ENCODE results near the gene RSRC1. TPM values are rescaled to one million over a fixed set of nuclear protein-coding genes. Genes with fewer than 3 reads are reported as not detected.
"Not testable (repeated sequence)": the region's sequence is repeated elsewhere in the genome, so short reads cannot be mapped to it uniquely, and the experiment has no call there.

The RSRC1 gene
- total RNA-seq, 2 experiments from 2014 or later, result 42.9 to 48.9 TPM

DNA sequence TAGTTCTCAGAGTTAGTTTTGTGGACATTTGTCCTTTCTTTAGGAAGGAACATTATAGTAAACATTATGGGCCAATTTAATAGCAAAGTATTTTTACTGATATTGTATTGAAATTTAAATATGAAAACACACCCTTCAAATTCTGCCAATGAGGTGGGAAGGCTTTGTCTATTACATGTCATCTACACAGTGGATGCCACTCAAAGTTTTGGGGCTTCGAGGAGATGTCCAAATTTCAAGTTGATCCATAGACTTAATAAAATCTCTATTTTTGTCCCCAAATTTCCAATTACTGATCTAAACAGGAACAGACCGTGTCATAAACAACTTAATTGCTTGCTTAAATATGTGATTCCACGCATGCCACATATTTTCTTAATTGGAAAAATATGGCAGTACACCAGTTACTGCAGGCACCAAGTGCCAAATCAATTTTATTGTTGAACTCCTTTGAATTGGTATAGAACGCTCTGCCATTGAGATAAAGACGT, 5.4 kb upstream of the RSRC1 start:
- Mint-ChIP-seq H3K27ac (no peak overlapping the region), H3K4me1 (peaks cover 34% of the 10 kb centered on the region), H3K27me3 (peaks cover 93% of the 10 kb centered on the region), H3K36me3 (peaks cover 1% of the 10 kb centered on the region), H3K9me3 (peaks cover 1% of the 10 kb centered on the region), H3K4me3 (peak overlapping the region; percentile 55)
- ATAC-seq (ENCODE audit: low read depth) (no peak), DNase-seq (no peak)
- POLR2A ChIA-PET, result no interaction called here

DNA sequence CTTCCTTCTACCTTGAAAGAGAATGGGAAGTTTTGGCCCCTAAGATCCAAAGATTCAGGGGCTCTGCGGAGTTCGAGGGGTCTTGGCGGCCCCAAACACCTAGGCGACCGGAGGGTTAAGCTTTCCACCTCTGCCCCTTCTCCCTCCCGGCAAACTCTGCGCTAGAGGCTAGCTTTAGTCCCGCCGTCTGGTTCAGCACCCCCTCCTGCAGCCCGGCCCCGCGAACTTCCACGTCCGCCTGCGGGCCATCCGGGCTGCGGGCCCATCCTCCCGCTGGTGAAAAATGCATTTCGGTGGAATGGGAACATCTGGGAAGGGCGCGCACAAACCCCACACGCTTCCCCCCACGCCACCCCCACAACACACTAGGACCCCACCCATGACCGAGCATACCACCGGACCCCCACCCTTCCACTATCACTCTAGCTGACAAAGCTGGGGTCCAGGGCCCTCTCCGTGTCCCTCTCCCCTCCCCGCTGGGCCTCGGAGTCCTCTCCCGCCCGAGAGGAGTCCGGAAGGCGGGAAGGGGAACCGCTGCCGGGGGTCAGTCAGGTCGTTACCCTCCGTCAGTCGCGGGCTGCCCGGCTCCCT, 4.7 kb upstream of the RSRC1 start:
- Mint-ChIP-seq H3K36me3 (peaks cover 1% of the 10 kb centered on the region), H3K4me1 (peaks cover 37% of the 10 kb centered on the region), H3K4me3 (peak overlapping the region; percentile 64), H3K9me3 (peaks cover 1% of the 10 kb centered on the region), H3K27me3 (peaks cover 86% of the 10 kb centered on the region), H3K27ac (no peak overlapping the region)
- no peak for ATAC-seq (ENCODE audit: low read depth)
- POLR2A ChIA-PET, result no interaction called here
- peak; percentile 35 for DNase-seq

DNA sequence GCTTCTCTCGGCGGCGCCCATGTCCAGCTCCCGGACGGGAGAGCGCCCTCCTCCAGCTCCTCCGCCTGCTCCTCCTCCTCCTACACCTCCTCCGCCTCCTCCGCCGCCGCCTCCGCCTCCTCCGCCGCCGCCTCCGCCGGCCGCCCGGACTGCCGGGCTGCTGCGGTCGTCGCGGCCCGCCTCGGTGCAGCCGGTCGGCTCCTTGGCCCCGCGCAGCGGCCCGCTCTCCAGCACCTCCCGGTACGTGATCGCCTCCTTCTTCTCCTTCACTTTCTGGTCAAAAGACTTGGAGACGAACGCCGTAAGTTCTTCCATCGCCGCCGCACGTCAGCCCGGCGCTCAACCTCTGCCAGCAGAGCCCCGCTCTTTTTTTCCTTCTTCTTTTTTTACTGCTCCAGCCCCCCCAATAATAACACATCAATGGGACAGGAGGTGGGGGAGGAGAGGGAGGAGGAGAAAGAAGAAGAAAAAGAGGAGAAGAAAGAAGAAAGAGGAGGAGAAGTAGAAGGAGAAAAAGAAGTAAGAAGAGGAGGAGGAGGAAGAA, 4.1 kb upstream of the RSRC1 start:
- peak; percentile 61 for DNase-seq
- H3K27ac Mint-ChIP-seq, result peak overlapping the region; percentile 73

DNA sequence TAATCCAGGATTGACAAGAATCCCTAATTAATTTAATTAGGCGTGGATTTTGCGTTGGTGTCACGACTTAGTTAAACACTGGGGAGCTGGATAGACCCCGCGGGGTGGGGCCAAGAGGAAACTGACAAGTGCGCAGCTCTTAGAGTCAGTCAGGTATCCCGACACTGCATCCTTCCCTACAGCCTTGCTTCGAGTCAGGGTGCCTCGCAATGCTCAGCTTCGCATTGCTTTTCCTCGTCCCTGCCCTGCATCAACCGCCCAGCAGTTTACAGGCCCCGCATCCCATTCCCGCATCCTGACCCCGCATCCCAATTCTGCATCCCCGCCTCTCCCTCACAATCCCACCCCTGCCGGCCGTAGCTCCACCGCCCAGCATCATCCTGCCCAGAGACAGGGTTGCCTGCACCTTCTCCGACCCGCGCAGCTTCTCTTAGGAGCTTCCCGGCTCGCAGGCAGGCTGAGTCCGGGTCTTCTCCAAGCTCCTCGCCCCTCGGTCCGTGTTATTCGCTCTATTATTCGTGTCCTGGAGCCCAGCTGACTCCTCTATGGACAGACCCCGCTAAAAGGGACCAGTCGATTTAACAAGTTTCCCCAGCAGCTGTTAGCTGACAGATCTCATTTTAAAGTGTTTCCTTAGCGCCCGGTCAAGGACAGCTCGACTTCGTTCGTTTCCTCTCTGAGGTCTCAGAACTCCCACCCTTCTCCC, 3.0 kb upstream of the RSRC1 start:
- peaks cover 3% of the 10 kb centered on the region for H3K36me3 Mint-ChIP-seq
- peaks cover 50% of the 10 kb centered on the region for H3K4me1 Mint-ChIP-seq
- peaks cover 69% of the 10 kb centered on the region for H3K27me3 Mint-ChIP-seq
- POLR2A ChIA-PET, result interaction anchor here (0.9 kb wide), 1 partner anchor 9 kb away, joined by 3 read pairs; no protein-coding TSS in a partner anchor
- H3K9me3 Mint-ChIP-seq, result peaks cover 1% of the 10 kb centered on the region
- peak; percentile 48 for DNase-seq
- H3K4me3 Mint-ChIP-seq, result peak overlapping the region; percentile 71
- peak overlapping the region; percentile 62 for H3K27ac Mint-ChIP-seq
- ATAC-seq (ENCODE audit: low read depth), result no peak

More for the DNA sequence above, 4.1 kb upstream of the RSRC1 start:
- H3K9me3 Mint-ChIP-seq, result peaks cover 1% of the 10 kb centered on the region
- H3K4me1 Mint-ChIP-seq, result peaks cover 41% of the 10 kb centered on the region
- H3K4me3 Mint-ChIP-seq, result peak overlapping the region; percentile 88
- peaks cover 81% of the 10 kb centered on the region for H3K27me3 Mint-ChIP-seq
- peaks cover 1% of the 10 kb centered on the region for H3K36me3 Mint-ChIP-seq
- ATAC-seq (ENCODE audit: low read depth), result no peak
- POLR2A ChIA-PET, result no interaction called here

GRCh38 chr3:158107605-158108444, 2.1 kb upstream of the RSRC1 start:
- peaks cover 60% of the 10 kb centered on the region for H3K27me3 Mint-ChIP-seq
- H3K36me3 Mint-ChIP-seq, result peaks cover 12% of the 10 kb centered on the region
- POLR2A ChIA-PET, result interaction anchor here (2.1 kb wide), 1 partner anchor 9 kb away, joined by 9 read pairs; no protein-coding TSS in a partner anchor
- peaks cover 57% of the 10 kb centered on the region for H3K4me1 Mint-ChIP-seq
- ATAC-seq (ENCODE audit: low read depth) (no peak), DNase-seq (no peak)
- H3K9me3 Mint-ChIP-seq, result peaks cover 6% of the 10 kb centered on the region
- peak overlapping the region; percentile 71 for H3K4me3 Mint-ChIP-seq
- H3K27ac Mint-ChIP-seq, result no peak overlapping the region

- Mint-ChIP-seq H3K4me1 (peaks cover 54% of the 10 kb centered on the region), H3K4me3 (peak overlapping the region; percentile 18), H3K27ac (no peak overlapping the region), H3K27me3 (peaks cover 53% of the 10 kb centered on the region), H3K9me3 (peaks cover 6% of the 10 kb centered on the region), H3K36me3 (peaks cover 17% of the 10 kb centered on the region)
- POLR2A ChIA-PET, result interaction anchor here (0.7 to 2.1 kb wide), 2 partner anchors 10 to 28 kb away, joined by 4 to 9 read pairs; no protein-coding TSS in a partner anchor
- DNase-seq, result no peak
- ATAC-seq (ENCODE audit: low read depth), result no peak
Measured at GRCh38 chr3:158108445-158108985, 1.4 kb upstream of the RSRC1 start.

- peaks cover 9% of the 10 kb centered on the region for H3K9me3 Mint-ChIP-seq
- ATAC-seq (ENCODE audit: low read depth), result no peak
- peak overlapping the region; percentile 91 for H3K4me3 Mint-ChIP-seq
- POLR2A ChIA-PET, result interaction anchor here (0.9 to 2.1 kb wide), 4 partner anchors 11 to 462 kb away, joined by 3 to 9 read pairs (median 3); partner anchors contain the start of gene MLF1
- H3K27me3 Mint-ChIP-seq, result peaks cover 45% of the 10 kb centered on the region
- no peak for DNase-seq
- H3K4me1 Mint-ChIP-seq, result peaks cover 46% of the 10 kb centered on the region
- H3K27ac Mint-ChIP-seq, result peak overlapping the region; percentile 72
- H3K36me3 Mint-ChIP-seq, result peaks cover 26% of the 10 kb centered on the region
Measured at GRCh38 chr3:158109295-158109803, 540 bp upstream of the RSRC1 start.

- peaks cover 36% of the 10 kb centered on the region for H3K27me3 Mint-ChIP-seq
- peaks cover 46% of the 10 kb centered on the region for H3K4me1 Mint-ChIP-seq
- DNase-seq, result no peak
- H3K27ac Mint-ChIP-seq, result peak overlapping the region; percentile 72
- POLR2A ChIA-PET, result interaction anchor here (1.4 kb wide), 1 partner anchor 16 kb away, joined by 3 read pairs; no protein-coding TSS in a partner anchor
- peaks cover 11% of the 10 kb centered on the region for H3K9me3 Mint-ChIP-seq
- peaks cover 28% of the 10 kb centered on the region for H3K36me3 Mint-ChIP-seq
- H3K4me3 Mint-ChIP-seq, result peak overlapping the region; percentile 91
- ATAC-seq (ENCODE audit: low read depth), result no peak
Measured at GRCh38 chr3:158110658-158111018, 749 bp downstream of the RSRC1 start.

DNA sequence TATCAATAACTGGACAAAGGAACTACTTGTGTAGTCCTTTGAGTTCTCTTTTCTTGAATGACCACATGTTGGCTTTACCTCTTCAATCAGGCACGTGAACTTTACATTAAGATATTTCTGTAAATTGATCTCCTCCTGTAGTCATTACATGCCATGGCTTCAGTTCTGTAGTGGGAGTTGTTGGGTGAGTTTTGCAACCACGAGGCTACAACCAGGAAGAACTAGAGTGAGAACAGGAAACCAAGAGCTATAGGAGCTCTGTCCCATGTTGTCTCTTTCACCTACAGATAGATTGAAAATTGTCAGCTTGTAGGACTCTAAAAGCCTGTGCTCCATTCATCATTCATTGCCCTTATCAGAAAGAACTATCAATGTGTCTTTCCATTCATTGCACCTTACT, 2.0 kb downstream of the RSRC1 start:
- H3K36me3 Mint-ChIP-seq, result peaks cover 28% of the 10 kb centered on the region
- H3K9me3 Mint-ChIP-seq, result peaks cover 11% of the 10 kb centered on the region
- POLR2A ChIA-PET, result no interaction called here
- DNase-seq, result no peak
- peaks cover 37% of the 10 kb centered on the region for H3K4me1 Mint-ChIP-seq
- no peak for ATAC-seq (ENCODE audit: low read depth)
- H3K27ac Mint-ChIP-seq, result no peak overlapping the region
- peak overlapping the region; percentile 91 for H3K4me3 Mint-ChIP-seq
- peaks cover 26% of the 10 kb centered on the region for H3K27me3 Mint-ChIP-seq

DNA sequence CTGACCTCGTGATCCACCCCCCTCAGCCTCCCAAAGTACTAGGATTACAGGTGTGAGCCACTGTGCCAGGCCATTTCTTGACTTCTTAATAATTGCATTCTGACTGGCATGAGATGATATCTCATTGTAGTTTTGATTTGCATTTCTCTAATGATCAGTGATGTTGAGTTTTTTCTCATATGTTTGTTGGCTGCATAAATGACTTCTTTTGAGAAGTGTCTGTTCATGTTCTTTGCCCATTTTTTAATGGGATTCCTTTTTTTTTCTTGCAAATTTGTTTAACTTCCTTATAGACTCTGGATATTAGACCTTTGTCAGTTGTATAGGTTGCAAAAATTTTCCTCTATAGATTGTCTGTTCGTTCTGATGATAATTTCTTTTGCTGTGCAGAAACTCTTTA, 3.7 kb downstream of the RSRC1 start:
- DNase-seq; H3K27me3 Mint-ChIP-seq; POLR2A ChIA-PET; H3K27ac Mint-ChIP-seq; H3K4me3 Mint-ChIP-seq; ATAC-seq (ENCODE audit: low read depth): not testable (repeated sequence)
- Mint-ChIP-seq H3K36me3 (peaks cover 28% of the 10 kb centered on the region), H3K9me3 (peaks cover 11% of the 10 kb centered on the region), H3K4me1 (peaks cover 36% of the 10 kb centered on the region)

GRCh38 chr3:158120330-158120729, 10.4 kb downstream of the RSRC1 start:
- Mint-ChIP-seq H3K4me1 (peaks cover 5% of the 10 kb centered on the region), H3K36me3 (peaks cover 30% of the 10 kb centered on the region), H3K27ac (no peak overlapping the region), H3K4me3 (no peak overlapping the region), H3K27me3 (no peaks in the 10 kb centered on the region), H3K9me3 (no peaks in the 10 kb centered on the region)
- POLR2A ChIA-PET, result interaction anchor here (0.7 kb wide), 1 partner anchor 22 kb away, joined by 3 read pairs; no protein-coding TSS in a partner anchor
- DNase-seq, result no peak
- ATAC-seq (ENCODE audit: low read depth), result no peak

GRCh38 chr3:158121295-158121694, 11.4 kb downstream of the RSRC1 start:
- ATAC-seq (ENCODE audit: low read depth) (no peak), DNase-seq (no peak)
- H3K9me3 Mint-ChIP-seq, result peaks cover 2% of the 10 kb centered on the region
- H3K4me1 Mint-ChIP-seq, result peaks cover 5% of the 10 kb centered on the region
- no peaks in the 10 kb centered on the region for H3K27me3 Mint-ChIP-seq
- no peak overlapping the region for H3K27ac Mint-ChIP-seq
- H3K36me3 Mint-ChIP-seq, result peaks cover 39% of the 10 kb centered on the region
- POLR2A ChIA-PET, result no interaction called here
- no peak overlapping the region for H3K4me3 Mint-ChIP-seq

All from activated naive CD8-positive, alpha-beta T cell treated with anti-CD3 and anti-CD28 coated beads, Interleukin-2, amount 10 ng/mL, durations not matched to agents 7 days and 5 days (primary cell).